NCI-H2171 treated with DMSO at 0.1 percent for 48 hours (cell line): ENCODE measurements around the gene ALDH7A1.

Experiments
- DNase-seq: peaks from one replicate; lab custom pipeline; 2025; lab: John Stamatoyannopoulos, UW

ALDH7A1 gene

GRCh38 chr5:126508251-126508961 lies 86.6 kb downstream of the ALDH7A1 start:
- DNase-seq, result no peak

DNA sequence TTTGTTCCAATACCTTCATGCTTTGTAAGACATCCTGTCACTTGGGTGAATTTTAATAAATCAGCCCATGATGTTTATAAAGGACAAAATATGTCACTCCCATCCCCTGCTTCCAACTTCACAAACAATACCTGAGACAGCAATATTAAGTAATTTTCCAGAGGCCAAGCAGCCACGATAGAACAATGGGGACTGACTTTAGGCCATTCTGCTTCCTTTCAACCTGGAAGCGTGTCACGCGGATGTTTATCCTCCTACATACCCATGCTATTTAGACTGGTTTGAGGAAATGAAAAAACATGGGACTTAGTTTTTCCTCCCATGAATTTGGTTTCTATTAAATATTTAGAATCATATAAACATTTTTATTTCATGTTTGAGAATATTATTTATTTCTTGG lies 88.9 kb downstream of the ALDH7A1 start:
- no peak for DNase-seq

DNA sequence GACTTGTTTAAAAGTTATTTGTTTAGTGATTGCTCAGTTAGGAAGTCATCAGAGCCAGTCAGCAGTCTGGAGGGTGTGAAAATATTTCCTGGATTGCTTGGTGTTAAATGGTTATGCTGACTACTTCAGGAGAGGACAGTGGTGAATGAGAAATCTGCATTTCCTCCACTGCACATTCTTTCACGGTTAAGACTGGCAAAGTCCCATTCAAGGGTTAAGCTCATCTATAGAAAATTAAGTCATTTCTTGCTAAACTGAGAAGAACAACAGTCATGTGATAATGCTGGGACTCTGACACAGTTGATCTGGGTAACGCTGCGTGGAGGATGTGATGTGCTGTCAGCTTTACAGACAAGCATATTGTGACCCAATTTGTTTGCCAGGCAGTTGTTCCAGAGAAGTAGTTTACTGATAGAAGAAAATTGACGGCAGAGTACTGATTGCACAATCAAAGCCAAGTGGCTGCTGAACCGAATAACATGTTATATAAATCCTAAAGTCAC lies 91.4 kb downstream of the ALDH7A1 start:
- DNase-seq, result no peak

- no peak for DNase-seq
Observed at GRCh38 chr5:126501448-126501847, 93.6 kb downstream of the ALDH7A1 start.

- DNase-seq, result no peak
Observed at GRCh38 chr5:126499853-126500342, 95.1 kb downstream of the ALDH7A1 start.

DNA sequence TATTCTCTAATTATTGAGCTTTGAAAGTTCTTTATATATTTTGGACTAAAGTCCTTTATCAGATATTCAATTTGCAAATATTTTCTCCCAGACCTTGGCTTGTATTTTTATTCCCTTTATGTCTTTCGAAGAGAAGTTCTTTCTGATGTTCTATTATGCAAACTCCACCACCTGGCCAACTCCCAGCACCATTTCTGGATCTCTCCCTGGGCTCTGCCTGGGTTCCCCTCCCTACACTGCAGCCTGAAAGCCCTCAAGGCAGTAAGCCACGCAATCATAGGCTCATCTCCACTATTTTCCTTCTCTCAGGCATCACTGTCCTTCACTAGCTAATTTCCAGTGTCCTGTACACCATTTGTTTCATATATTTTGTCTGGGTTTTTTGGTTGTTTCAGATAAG lies 95.7 kb downstream of the ALDH7A1 start:
- DNase-seq, result no peak

- DNase-seq, result no peak
Observed at GRCh38 chr5:126497506-126497905, 97.5 kb downstream of the ALDH7A1 start.

GRCh38 chr5:126494393-126494792 lies 100.6 kb downstream of the ALDH7A1 start:
- no peak for DNase-seq

DNA sequence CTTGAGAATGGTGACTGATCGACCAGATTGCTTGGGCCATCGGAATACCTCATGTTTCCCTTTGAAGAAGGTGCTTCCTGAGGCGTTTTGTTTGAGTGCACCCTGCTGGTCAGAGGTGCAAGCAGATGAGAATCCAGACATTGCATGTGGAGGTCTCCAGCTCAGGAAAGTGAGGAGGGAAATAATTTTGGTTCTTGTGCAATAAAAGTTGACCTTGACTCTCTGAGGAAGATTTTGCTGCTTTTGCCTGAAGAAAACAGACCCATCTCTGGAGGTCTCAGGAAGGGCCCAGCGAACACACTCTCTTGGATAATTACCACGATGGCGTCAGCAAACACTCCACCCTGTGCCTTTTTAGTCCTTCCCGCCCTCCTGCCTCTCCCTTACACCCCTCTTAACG lies 102.1 kb downstream of the ALDH7A1 start:
- DNase-seq, result no peak

DNA sequence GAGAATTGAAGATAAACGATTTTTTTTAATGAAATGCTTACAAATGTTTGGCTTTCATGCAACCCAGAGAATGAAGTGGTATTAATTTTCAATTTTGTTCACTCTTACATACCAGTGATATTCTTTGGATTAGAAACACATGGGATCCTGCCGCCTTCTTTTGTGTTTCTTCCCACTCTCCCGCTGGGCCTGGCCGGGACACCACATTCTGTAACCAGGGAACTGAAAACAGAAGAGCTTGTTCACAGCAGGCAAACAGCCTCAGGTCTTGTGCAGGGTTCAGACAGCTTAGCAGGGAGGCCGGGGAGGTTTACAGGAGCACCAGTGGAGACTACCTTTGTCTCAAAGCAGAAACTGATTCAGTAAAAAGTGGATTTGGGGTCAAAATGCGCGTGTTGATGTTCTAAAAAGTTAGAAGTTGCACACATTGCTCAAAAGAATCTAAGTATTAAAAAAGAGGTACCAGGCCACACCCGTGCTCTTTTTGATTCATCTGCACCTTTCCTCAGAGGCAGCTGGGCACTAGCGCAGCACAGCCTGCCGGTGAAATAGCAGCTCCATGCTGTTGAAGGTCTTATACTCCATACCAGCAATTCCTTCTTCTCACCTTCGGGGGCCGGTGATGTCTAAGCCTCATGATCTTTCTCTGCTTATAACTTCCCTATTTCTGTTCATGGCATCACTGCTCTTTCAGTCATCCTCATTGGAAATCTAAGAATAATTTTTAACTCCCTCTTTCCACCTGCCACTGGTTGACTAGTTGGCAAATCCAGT lies 104.7 kb downstream of the ALDH7A1 start:
- DNase-seq, result no peak

DNA sequence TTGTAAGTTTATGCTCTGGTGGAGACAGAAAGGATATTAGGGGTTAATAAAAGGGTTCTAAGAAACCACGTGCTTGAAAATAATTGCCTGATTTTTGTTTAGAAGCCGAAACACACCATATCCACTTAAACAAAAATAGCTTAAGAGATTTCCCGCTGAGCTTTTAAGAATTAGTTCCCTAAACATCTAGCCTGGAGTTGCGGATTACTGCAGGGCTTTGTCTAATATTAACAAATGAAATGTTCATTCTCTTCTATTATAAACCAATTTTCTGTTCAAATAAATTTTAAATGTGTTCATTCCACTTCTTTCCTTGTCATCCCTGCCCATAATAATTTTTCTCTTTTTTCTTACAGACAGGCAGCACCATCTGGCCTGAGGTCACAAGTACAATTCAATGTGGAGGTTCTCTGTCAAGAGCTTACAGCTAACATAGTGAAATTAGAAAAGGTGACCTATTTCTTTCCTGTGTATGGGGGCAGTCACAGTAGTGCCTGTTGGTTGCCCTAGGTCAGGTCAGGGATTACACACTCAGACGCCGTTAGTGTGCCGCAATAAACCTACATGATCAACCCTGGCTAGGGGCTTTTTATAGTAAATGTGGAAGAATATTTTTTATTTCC lies 106.5 kb downstream of the ALDH7A1 start:
- DNase-seq, result peak; percentile 16

- DNase-seq, result no peak
Observed at GRCh38 chr5:126487596-126487995, 107.4 kb downstream of the ALDH7A1 start.

DNA sequence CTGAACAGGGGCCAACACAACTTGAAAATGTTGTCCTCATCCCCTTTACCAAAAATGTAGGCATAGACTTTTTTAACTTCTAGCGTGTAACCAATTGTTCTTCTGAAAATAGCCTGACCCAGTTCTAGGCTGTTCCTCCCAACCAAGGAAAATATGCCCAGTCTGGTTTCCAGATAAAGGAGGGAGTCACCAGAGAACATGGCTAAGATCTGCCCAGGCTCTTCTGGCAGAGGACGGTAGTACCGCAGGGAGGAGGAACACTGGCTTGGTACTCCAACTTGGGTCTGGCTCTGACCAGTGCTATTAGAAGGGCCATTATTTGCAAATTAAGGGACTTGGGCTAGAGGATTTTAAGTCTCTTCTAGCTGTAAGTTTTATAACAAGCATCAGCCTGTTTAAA lies 108.7 kb downstream of the ALDH7A1 start:
- DNase-seq, result no peak

GRCh38 chr5:126484253-126484652 lies 110.8 kb downstream of the ALDH7A1 start:
- no peak for DNase-seq

DNA sequence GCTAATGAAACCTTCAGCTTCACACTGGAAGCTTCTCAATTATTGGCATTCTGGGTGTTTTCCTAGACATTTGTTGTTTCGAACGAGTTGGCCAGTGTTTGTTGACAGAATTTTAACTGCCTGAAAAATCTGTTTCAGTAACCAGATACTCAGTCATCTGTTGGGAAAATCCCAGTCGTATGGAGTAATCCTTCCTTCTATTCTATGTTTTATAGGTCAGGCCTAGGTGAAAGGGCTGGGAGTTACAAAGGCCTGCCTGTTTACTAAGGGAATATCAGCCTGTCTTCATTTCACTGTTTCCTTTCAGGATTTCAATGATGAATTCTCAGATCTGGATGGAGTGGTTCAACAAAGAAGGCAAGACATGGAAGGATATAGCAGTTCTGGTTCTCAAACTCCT lies 111.9 kb downstream of the ALDH7A1 start:
- peak; percentile 51 for DNase-seq

DNA sequence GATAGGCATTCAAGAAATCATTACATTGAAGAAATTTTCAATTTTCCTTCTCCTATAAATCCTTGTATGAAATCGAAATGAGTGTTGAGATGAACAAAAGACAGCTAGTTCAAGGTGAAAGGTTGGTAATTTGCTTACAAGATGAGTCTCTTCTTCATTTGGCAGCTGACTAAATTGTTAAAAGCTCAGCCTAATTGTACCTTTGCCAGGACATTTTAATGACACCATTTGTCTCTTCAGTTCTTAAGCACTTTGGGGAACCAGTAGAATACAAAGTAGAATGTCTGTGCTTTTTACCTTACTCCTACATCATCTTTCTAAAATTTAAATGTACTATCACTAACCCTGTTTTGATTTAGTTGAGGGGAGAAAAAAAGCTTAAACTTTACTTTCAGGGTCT lies 112.4 kb downstream of the ALDH7A1 start:
- DNase-seq, result no peak

DNA sequence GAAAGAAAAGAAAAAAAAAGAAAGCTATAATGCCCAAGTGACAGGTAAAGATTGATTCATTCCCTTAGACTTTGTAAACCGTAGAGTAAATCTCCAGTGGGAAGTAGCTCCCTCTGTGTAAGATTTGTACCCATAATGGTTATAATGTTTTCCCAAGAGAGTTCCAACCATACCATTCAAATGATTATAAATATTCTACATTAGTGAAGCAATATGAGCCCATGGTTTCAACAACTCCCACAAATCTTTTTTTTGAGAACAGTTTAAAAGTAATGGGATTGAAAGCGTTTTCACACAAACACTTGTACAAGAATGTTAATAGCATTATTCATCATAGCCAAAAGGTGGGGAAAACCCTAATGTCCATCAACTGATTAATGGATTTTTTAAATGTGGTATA lies 113.8 kb downstream of the ALDH7A1 start:
- DNase-seq, result no peak
